Vagina (tissue), 2 donors: ENCODE measurements around the gene PRKCE. TPM values are rescaled to one million over a fixed set of nuclear protein-coding genes. Genes with fewer than 3 reads are reported as not detected.

Source experiments
- DNase-seq, 2 donors: peaks; one replicate each; pipeline ENCODE4 v3.0.0-alpha.2; 2017; ENCODE audit errors: extremely low spot score in 2 of 2
- H3K27ac ChIP-seq: fragments of 200-600 bp; sonication (generic); one replicate; pipeline ENCODE4 v1.5.1; 2019
- H3K27me3 ChIP-seq: fragments of 200-600 bp; sonication (generic); one replicate; pipeline ENCODE4 v1.5.1; 2019
- H3K36me3 ChIP-seq, 2 donors: fragments of 200-600 bp; sonication (generic); one replicate each; pipeline ENCODE4 v1.5.1; 2017 to 2019
- H3K4me1 ChIP-seq: fragments of 200-600 bp; sonication (generic); one replicate; pipeline ENCODE4 v1.5.1; 2019
- H3K4me3 ChIP-seq, 2 donors: fragments of 200-600 bp; sonication (generic); 1 replicate in 1 of 2; 2 replicates in 1 of 2; pipeline ENCODE4 v1.5.1; 2016 to 2019
- H3K9me3 ChIP-seq: fragments of 200-600 bp; sonication (generic); one replicate; pipeline ENCODE4 v1.5.1; 2019
- CTCF ChIP-seq, 3 experiments: fragments of 450-650 bp in 2 of 3; fragments of 200-600 bp in 1 of 3; sonication (generic) in 1 of 3; IDR thresholded peaks; one replicate each; pipeline ENCODE4 v1.5.1; 2017 to 2019; ENCODE audit warnings: antibody characterized with exemption in 3 of 3, mild to moderate bottlenecking in 2 of 3, moderate library complexity in 2 of 3
- POLR2A ChIP-seq, 2 donors: fragments of 450-650 bp; IDR thresholded peaks; one replicate each; pipeline ENCODE4 v1.6.1; 2017; ENCODE audit warnings: antibody characterized with exemption in 2 of 2, mild to moderate bottlenecking in 2 of 2, moderate library complexity in 2 of 2
- POLR2AphosphoS5 ChIP-seq, 2 donors: sonication (generic); formaldehyde crosslinking; IDR thresholded peaks; one replicate each; pipeline ENCODE4 v1.9.0; 2017; ENCODE audit warnings: antibody characterized with exemption in 2 of 2, mild to moderate bottlenecking in 2 of 2, low read depth in 1 of 2; ENCODE audit not compliant: insufficient read depth in 1 of 2
- intact Hi-C: fragments of 100-400 bp; cut with DNase I; formaldehyde crosslinking; loops from one replicate; pipeline ENCODE4 v1.15.1; 2023
- total RNA-seq: library from RNA; depleted of rRNA; stranded (reverse); fragments of >200 nt; gene quantifications from one replicate; pipeline ENCODE4 v1.2.3, GENCODE V29; 2016

Gene PRKCE
- total RNA-seq, 1 donor from 2014 or later = 11.8 TPM

GRCh38 chr2:45928946-45929345 is 277.5 kb downstream of the PRKCE start:
- no peak for TF ChIP-seq CTCF (IDR thresholded peaks at IDR 0.05)
- TF ChIP-seq POLR2AphosphoS5 (IDR thresholded peaks at IDR 0.05; ENCODE audit: insufficient read depth in 1 of 2, low read depth in 1 of 2) = no peak
- no peak for TF ChIP-seq POLR2A (IDR thresholded peaks at IDR 0.05)
- Histone ChIP-seq H3K27me3 (no peaks in the 10 kb centered on the region), H3K36me3 (no peaks in the 10 kb centered on the region), H3K27ac (no peak overlapping the region), H3K9me3 (no peaks in the 10 kb centered on the region), H3K4me3 (no peak overlapping the region), H3K4me1 (peaks cover 18% of the 10 kb centered on the region)
- intact Hi-C loops = no loop called here
- DNase-seq = no peak

- no peaks in the 10 kb centered on the region for H3K27me3 ChIP-seq
- intact Hi-C loops = loop anchor here (10.0 kb wide), 1 partner anchor 155 kb away; no protein-coding TSS in a partner anchor
- TF ChIP-seq POLR2A (IDR thresholded peaks at IDR 0.05) = no peak
- no peak for TF ChIP-seq CTCF (IDR thresholded peaks at IDR 0.05)
- TF ChIP-seq POLR2AphosphoS5 (IDR thresholded peaks at IDR 0.05; ENCODE audit: insufficient read depth in 1 of 2, low read depth in 1 of 2) = no peak
- H3K9me3 ChIP-seq = no peaks in the 10 kb centered on the region
- H3K36me3 ChIP-seq = no peaks in the 10 kb centered on the region
- no peak overlapping the region for H3K4me3 ChIP-seq
- DNase-seq = no peak
- H3K4me1 ChIP-seq = peaks cover 18% of the 10 kb centered on the region
- no peak overlapping the region for H3K27ac ChIP-seq
These were observed 278.4 kb downstream of the PRKCE start for GRCh38 chr2:45929674-45930395.

- intact Hi-C loops = loop anchor here (10.0 kb wide), 1 partner anchor 156 kb away; no protein-coding TSS in a partner anchor
- Histone ChIP-seq H3K27me3 (no peaks in the 10 kb centered on the region), H3K27ac (no peak overlapping the region), H3K36me3 (no peaks in the 10 kb centered on the region), H3K9me3 (no peaks in the 10 kb centered on the region), H3K4me3 (no peak overlapping the region), H3K4me1 (peaks cover 18% of the 10 kb centered on the region)
- TF ChIP-seq POLR2AphosphoS5 (IDR thresholded peaks at IDR 0.05; ENCODE audit: insufficient read depth in 1 of 2, low read depth in 1 of 2) (peak in 1 of 2 donors; percentile 47), POLR2A (IDR thresholded peaks at IDR 0.05) (no peak), CTCF (IDR thresholded peaks at IDR 0.05) (no peak)
- DNase-seq = no peak
These were observed 278.9 kb downstream of the PRKCE start for GRCh38 chr2:45930396-45930792.

- intact Hi-C loops = loop anchor here (10.0 kb wide), 1 partner anchor 158 kb away; no protein-coding TSS in a partner anchor
- no peaks in the 10 kb centered on the region for H3K27me3 ChIP-seq
- no peaks in the 10 kb centered on the region for H3K9me3 ChIP-seq
- no peak overlapping the region for H3K27ac ChIP-seq
- DNase-seq = no peak
- H3K4me1 ChIP-seq = peaks cover 28% of the 10 kb centered on the region
- no peaks in the 10 kb centered on the region for H3K36me3 ChIP-seq
- H3K4me3 ChIP-seq = no peak overlapping the region
- TF ChIP-seq CTCF (IDR thresholded peaks at IDR 0.05) = no peak
- no peak for TF ChIP-seq POLR2AphosphoS5 (IDR thresholded peaks at IDR 0.05; ENCODE audit: insufficient read depth in 1 of 2, low read depth in 1 of 2)
- no peak for TF ChIP-seq POLR2A (IDR thresholded peaks at IDR 0.05)
These were observed 281.0 kb downstream of the PRKCE start for GRCh38 chr2:45932278-45932975.
